Activated CD8-positive, alpha-beta T cell treated with anti-CD3 and anti-CD28 coated beads for 36 hours (primary cell): Measurements from ENCODE around the gene SERPINB12. TPM values are rescaled to one million over a fixed set of nuclear protein-coding genes. Genes with fewer than 3 reads are reported as not detected.

Source experiments
- ATAC-seq: fragments of 200-7000 bp; cut with Tn5 transposase; one replicate; pipeline ENCODE4 v1.10.0; 2021; ENCODE audit warnings: mild to moderate bottlenecking, moderate library complexity
- CTCF ChIA-PET: fragments of 350-600 bp; sonication (Branson Sonifier 250); formaldehyde crosslinking; loops from one replicate; lab custom pipeline; 2021; ENCODE audit warnings: antibody characterized with exemption; lab: Charles Lee
- POLR2A ChIA-PET: fragments of 350-600 bp; sonication (Branson Sonifier 250); formaldehyde crosslinking; loops from one replicate; lab custom pipeline; 2021; ENCODE audit warnings: antibody characterized with exemption; lab: Charles Lee
- DNase-seq: peaks from one replicate; pipeline ENCODE4 v3.0.0-alpha.2; 2020
- H3K27ac Mint-ChIP-seq: one replicate; pipeline ENCODE4 v1.8.0; 2021; ENCODE audit warnings: mild to moderate bottlenecking, mixed read lengths
- H3K27me3 Mint-ChIP-seq: one replicate; pipeline ENCODE4 v1.8.0; 2021; ENCODE audit warnings: mixed read lengths
- H3K36me3 Mint-ChIP-seq: one replicate; pipeline ENCODE4 v1.8.0; 2021; ENCODE audit warnings: low read depth, mixed read lengths
- H3K4me1 Mint-ChIP-seq: one replicate; pipeline ENCODE4 v1.8.0; 2021; ENCODE audit warnings: low read depth, mixed read lengths
- H3K4me3 Mint-ChIP-seq: one replicate; pipeline ENCODE4 v1.8.0; 2021; ENCODE audit warnings: mild to moderate bottlenecking, moderate library complexity, mixed read lengths
- H3K9me3 Mint-ChIP-seq: one replicate; pipeline ENCODE4 v1.8.0; 2021; ENCODE audit warnings: mixed read lengths
- CTCF ChIP-seq: fragments of 200-600 bp; IDR thresholded peaks from one replicate; pipeline ENCODE4 v1.8.0; 2022; ENCODE audit warnings: antibody characterized with exemption, mild to moderate bottlenecking
- intact Hi-C: fragments of 100-400 bp; cut with micrococcal nuclease; formaldehyde crosslinking; loops from one replicate; pipeline ENCODE4 v1.10.0; 2022
- total RNA-seq, 2 experiments: library from RNA; stranded (reverse); gene quantifications; one replicate each; pipeline ENCODE4 v1.2.3, GENCODE V29; 2021

Gene SERPINB12
- total RNA-seq, 2 experiments from 2014 or later: not detected

- Mint-ChIP-seq H3K27ac (no peak overlapping the region), H3K4me1 (no peaks in the 10 kb centered on the region), H3K4me3 (no peak overlapping the region), H3K36me3 (no peaks in the 10 kb centered on the region), H3K9me3 (peaks cover 5% of the 10 kb centered on the region), H3K27me3 (no peaks in the 10 kb centered on the region)
- ATAC-seq (no peak), DNase-seq (no peak)
- ChIA-PET CTCF (no interaction called here), POLR2A (no interaction called here)
- intact Hi-C loops: no loop called here
- TF ChIP-seq CTCF: no peak
Measured at GRCh38 chr18:63617049-63617914, 75.1 kb downstream of the SERPINB12 start.

GRCh38 chr18:63617915-63618234 is 75.7 kb downstream of the SERPINB12 start:
- TF ChIP-seq CTCF: no peak
- Mint-ChIP-seq H3K4me3 (no peak overlapping the region), H3K36me3 (no peaks in the 10 kb centered on the region), H3K27ac (no peak overlapping the region), H3K9me3 (peaks cover 7% of the 10 kb centered on the region), H3K27me3 (no peaks in the 10 kb centered on the region), H3K4me1 (no peaks in the 10 kb centered on the region)
- ATAC-seq: no peak
- intact Hi-C loops: no loop called here
- no peak for DNase-seq
- CTCF ChIA-PET: no interaction called here
- POLR2A ChIA-PET: no interaction called here

Other genes with a start within 250 kb of the SERPINB12 start
- gene BCL2, start 222.6 kb upstream of the SERPINB12 start, total RNA-seq: 100 to 1,000 TPM; 104 to 107 TPM
- 10 to 100 TPM; 53.4 TPM for gene KDSR, start 175.2 kb upstream of the SERPINB12 start, total RNA-seq
- 10 to 100 TPM; 34.8 to 35.9 TPM for gene VPS4B, start 119.9 kb upstream of the SERPINB12 start, total RNA-seq
- gene SERPINB5, start 65.4 kb upstream of the SERPINB12 start, total RNA-seq: not detected
- not detected for gene SERPINB13, start 45.0 kb downstream of the SERPINB12 start, total RNA-seq
- not detected for gene SERPINB4, start 101.9 kb downstream of the SERPINB12 start, total RNA-seq
- not detected for gene SERPINB3, start 119.5 kb downstream of the SERPINB12 start, total RNA-seq
- gene SERPINB11, start 160.6 kb downstream of the SERPINB12 start, total RNA-seq: not detected
- not detected for gene SERPINB7, start 233.0 kb downstream of the SERPINB12 start, total RNA-seq